T-helper 2 cell (primary cell): ENCODE measurements around the gene ZMYM4.
"Not testable (repeated sequence)": the region's sequence is repeated elsewhere in the genome, so short reads cannot be mapped to it uniquely, and the experiment has no call there.

ENCODE experiments used
- DNase-seq, 5 experiments: peaks; one replicate each; pipeline versions ENCODE4 v3.0.0 to v3.0.0-alpha.2; 2012 to 2022

ZMYM4 gene

DNA sequence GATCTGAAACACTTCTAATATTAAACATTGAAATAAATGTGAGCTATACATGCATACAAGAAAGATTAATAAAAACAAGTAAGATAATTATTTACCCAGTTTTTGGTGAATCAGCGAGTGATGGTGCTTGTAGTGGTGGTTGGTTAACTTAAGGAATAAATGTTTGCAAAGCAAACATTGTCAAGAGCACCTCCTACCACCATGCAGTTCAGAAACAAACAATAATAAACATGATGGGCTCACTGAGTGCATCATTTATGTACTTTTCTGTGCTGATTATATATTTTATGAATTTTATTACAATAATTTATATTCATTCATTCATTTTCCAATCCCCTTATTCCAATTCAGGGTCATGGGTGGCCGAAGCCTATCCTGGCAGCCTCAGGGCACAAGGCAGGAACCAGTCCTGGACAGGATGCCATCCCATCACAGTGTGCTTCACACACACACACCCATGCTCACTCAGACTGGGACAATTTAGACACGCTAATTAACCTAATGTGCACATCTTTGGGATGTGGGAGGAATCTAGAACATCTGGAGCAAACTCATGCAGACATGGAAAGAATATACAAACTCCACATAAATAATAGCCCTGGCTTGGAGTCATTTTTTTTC, 57.8 kb downstream of the ZMYM4 start:
- no peak for DNase-seq

DNA sequence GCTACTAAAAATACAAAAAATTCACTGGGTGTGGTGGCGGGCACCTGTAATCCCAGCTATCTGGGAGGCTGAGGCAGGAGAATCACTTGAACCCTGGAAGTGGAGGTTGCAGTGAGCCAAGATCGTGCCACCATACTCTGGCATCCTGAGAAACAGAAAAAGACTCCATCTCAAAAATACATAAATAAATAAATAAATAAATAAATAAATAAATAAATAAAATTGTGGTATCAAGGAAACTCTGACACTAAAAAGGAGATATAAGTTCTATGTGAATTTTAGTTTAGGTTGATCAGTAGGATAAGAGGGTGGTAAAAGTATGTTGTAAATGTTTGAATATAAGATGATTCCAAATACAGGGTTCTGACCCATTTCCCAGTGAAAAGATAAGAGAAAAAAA, 63.1 kb downstream of the ZMYM4 start:
- DNase-seq: not testable (repeated sequence)

DNA sequence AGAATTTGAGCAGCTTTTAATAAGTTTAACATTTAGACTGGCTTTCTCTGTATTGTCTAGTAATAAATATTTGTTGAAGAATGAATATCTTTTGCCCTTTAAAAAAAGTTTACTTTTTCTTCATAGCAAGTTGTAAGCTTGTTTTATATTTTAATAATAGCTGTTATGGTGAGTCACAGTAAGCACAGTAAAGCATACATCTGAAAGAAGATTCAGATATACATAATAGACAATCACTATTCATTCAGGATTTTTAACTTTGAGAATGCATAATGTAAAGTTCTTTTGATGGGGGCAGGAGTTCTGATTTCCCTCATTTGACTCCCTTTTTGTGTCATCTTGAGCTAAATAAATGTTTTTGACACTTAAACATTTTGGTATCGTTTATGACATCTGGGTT, 66.0 kb downstream of the ZMYM4 start:
- no peak for DNase-seq

DNA sequence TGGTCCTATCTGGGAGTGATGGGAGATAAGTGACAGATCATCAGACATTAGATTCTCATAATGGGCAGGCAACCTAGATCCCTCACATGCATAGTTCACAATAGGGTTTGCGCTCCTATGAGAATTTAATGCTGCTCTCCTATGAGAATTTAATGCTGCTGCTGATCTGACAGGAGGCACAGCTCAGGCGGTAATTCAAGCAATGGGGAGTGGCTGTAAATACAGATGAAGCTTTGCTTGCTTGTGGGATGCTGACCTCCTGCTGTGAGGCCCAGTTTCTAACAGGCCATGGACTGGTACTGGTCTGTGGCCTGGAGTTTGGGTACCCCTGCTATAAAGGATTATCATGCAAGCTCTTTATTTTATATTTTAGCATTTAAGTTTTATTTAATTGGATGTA, 72.0 kb downstream of the ZMYM4 start:
- DNase-seq: no peak

DNA sequence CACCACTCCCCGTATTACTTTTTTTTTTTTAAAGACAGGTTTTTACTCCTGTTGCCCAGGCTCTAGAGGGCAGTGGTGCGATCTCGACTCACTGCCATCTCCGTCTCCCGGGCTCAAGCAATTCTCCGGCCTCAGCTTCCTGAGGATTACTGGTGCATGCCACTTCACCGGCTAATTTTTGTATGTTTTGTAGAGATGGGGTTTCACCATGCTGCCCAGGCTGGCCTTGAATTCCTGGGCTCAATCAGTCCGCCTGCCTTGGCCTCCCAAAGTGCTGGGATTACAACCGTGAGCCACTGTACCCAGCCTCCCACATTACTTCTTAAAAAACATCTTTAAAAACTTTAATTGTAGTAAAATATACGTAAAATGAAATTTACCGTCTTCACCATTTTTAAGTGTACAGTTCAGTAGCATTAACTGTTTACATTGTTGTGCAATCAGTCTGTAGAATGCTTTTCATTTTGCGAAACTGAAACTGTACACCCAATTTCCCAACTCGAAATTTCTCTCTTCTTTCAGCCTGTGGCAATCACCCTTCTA, 77.0 kb downstream of the ZMYM4 start:
- DNase-seq: no peak

DNA sequence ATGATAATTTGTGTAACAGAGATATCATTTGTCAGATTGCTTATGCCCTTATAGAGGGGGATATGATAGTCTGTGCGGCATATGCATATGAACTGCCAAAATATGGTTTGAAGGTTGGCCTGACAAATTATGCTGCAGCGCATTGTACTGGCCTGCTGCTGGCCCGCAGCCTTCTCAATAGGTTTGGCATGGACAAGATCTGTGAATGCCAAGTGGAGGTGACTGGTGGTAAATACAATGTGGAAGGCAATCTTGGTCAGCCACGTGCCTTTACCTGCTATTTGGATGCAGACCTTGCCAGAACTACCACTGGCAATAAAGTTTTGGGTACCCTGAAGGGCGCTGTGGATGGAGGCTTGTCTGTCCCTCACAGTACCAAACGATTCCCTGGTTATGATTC, 82.4 kb downstream of the ZMYM4 start:
- no peak for DNase-seq

DNA sequence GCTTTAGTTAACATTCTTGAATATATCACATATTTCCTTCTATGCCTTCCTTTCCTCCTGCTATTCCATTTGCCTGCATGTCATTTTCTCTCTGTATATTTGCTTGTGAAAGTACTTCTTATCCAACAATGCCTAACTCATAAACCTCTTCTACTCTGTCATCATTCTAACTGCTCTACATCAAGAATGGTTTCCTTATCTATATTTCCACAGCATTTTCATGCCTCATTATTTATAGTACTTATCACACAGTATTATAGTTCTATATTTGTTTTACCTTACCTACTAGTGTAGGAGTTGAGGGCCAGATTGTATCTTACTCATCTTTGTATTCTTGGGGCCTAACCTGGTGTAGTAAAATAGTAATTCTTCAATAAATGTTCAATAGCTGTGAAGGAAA, 91.5 kb downstream of the ZMYM4 start:
- no peak for DNase-seq

DNA sequence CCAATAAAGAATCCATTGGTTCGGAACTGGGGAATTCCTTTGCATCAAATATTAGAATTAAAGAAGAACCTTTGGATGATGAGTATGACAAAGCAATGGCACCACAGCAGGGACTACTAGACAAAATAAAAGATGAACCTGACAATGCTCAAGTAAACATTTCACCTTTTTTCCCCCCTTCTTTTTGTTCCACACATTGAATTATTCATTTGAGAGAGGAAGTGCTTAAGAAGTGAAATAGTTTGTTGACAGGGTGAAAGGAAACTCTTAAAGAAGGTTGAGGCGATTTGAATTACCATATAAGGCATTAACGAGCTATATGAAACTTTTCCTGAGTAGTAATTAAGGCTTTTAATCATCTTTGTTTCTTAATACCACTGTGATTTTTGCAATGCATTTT, 93.1 kb downstream of the ZMYM4 start:
- no peak for DNase-seq

DNA sequence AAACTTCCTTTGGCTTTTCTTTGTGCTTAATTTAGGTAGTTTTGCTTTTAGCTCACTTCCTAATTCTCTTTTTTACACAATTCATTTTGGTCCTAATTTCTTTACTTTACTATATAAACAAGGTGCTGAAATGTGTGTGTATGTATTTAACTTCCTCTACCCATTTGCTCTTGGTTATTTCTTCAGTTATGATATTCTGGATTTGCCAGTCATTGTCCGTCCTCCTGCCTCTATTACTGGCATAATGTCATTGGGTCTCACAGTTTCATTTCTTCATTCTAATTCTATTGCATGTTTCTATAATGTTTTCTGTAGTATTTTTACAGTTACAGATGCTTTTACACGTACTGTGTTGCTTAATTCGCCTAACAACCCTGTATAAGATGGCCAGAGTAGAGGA, 96.2 kb downstream of the ZMYM4 start:
- no peak for DNase-seq

DNA sequence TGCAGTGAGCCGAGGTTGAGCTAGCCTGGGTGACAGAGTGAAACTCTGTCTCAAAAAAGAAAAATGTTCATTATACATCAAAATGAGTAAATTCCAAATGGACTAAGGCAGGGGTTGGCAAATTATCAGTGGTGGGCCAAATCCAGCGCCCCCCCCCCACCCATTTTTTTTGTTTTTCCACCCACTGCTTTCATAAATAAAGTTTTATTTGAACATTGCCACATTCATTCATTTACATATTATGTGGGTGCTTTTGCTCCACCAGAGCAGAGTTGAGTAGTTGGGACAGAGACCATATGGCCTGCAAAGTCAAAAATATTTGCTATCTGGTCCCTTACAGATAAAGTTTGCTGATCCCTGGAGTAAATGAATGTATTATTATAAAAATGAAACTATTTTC, 99.4 kb downstream of the ZMYM4 start:
- DNase-seq: no peak

DNA sequence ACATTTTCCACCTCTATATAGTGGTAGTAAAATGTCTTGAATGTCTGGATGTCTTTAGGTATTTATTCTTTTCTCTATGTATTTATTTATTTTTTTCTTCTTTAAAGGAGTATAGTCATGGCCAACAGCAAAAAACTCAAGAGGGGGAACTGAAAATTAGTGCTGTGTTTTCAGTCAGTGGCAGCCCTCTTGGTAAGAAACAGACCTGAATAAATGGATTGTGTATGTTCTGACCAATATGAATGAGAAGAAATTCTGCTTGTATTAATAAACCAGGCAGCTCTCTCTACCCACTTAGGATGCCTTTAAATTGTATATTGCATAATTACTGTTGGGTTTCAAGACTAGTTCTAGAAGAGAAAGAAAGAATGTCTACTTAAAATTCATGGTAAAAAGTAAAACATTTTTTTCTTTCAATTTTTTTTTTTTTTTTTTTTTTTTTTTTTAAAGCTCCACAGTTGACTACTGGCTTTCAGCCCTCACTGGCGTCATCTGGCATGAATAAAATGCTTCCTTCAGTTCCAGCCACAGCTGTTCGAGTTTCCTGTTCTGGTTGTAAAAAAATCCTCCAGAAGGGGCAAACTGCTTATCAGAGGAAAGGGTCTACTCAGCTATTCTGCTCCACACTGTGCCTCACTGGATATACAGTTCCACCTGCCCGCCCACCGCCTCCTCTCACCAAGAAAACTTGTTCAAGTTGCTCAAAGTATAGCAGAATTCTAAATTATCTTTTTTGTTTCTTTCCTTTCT, 101.6 kb downstream of the ZMYM4 start:
- DNase-seq: no peak

DNA sequence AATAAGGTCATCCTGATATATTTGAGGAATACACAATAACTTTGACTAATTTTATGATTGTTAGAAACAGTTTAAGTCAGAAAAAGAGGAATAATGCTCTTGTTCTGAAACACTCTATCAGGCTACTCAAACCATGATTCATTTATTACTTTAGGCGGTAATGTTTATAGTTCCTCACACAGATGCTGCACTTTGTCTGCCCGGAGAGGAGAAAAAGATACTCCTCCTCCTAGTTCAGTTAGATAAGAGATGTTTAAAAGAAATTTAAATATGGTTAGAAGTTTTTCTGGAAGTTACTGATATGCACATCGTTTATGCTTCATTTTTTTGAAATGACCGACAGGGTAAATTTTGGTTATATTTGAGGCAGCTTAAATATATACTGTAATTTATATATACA, 103.0 kb downstream of the ZMYM4 start:
- no peak for DNase-seq

DNA sequence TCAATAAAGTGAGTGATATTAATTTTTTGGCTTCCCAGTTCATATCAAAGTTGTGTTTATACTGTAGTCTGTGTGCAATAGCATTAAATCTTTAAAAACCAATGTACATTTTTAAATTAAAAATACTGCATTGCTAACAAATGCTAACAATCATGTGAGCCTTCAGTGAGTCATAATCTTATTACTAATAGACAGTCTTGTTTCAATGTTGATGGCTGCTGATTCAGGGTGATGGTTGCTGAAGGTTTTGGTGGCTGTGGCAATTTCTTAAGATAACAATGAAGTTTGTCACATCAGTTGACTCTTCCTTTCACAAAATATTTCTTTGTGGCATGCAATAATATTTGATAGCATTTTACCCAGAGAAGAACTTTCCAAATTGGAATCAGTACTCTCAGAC, 109.0 kb downstream of the ZMYM4 start:
- no peak for DNase-seq

DNA sequence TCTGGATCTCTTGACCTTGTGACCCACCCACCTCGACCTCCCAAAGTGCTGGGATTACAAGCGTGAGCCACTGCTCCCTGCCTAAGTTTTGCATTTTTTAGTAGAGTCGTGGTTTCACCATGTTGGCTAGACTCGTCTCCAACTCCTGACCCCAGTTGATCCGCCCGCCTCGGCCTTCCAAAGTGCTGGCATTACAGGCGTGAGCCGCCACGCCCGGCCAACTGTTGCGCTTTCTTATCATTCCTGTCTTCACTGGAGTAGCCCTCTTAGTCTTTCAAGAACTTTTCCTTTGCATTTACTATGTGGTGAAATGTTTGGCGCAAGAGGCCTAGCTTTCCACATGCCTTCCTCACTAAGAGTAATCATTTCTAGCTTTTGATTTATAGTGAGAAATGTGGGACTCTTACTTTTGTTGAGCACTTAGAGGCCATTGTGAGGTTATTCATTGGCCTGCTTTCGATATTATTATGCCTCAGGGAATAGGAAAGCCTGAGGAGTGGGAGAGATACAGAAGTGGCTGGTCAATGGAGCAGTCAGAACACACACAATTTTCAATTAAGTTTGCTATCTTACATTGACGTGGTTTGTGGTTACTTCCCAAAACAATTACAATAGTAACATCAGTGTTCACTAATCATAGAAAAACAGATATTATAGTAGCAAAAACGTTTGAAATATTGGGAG, 111.0 kb downstream of the ZMYM4 start:
- DNase-seq: no peak

DNA sequence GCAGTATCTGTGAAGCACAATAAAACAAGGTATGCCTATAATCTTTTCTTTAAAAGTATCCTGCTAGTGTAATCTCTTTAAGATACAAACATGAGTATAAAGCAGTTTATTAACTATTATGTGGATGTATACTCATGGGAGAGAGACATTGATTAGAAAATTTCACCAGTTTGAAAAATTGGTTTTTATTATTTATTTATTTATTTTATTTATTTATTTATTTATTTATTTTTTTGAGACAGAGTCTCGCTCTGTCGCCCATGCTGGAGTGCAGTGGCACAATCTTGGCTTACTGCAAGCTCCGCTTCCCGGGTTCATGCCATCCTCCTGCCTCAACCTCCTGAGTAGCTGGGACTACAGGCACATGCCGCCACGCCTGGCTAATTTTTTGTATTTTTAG, 111.6 kb downstream of the ZMYM4 start:
- not testable (repeated sequence) for DNase-seq

DNA sequence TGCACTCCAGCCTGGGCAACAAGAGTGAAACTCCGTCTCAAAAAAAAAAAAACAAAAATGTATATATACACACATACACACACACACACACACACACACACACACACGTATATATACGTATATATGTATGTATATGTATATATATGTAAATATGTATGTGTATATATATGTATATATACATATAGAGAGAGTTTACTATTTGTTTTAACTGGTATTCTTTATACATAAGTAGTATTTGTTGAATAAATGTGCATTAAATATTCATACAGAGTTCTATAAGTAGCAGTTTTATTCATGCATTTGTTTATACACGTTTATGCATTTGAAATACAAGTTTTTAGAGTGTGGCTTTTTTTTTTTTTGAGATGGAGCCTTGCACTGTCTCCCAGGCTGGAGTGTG, 113.6 kb downstream of the ZMYM4 start:
- no peak for DNase-seq

DNA sequence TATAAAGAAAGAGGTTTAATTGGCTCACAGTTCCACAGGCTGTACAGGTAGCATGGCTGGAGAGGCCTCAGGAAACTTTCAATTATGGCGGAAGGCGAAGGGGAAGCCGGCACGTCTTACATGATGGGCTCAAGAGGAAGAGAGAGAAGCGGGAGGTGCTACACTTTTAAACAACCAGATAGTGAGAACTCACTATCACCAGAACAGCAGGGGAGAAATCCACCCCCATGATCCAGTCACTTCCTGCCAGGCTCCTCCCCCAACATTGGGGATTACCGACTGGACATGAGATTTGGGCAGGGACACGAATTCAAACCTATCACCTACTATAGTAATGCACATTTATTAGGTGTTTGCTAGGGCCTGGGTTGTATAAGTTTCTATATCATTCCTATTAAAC, 117.8 kb downstream of the ZMYM4 start:
- no peak for DNase-seq

DNA sequence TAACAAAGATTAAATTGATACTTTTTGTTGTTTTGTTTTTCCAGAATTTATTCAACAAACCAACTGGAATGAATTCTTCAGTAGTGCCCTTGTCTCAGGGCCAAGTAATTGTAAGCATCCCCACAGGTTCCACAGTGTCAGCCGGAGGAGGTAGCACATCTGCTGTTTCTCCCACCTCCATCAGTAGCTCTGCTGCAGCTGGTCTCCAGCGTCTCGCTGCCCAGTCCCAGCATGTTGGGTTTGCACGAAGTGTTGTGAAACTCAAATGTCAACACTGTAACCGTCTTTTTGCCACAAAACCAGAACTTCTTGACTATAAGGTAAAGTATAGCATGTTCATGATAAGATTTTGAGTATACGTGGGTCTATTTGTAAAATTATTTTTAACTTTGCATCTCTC, 118.5 kb downstream of the ZMYM4 start:
- no peak for DNase-seq

DNA sequence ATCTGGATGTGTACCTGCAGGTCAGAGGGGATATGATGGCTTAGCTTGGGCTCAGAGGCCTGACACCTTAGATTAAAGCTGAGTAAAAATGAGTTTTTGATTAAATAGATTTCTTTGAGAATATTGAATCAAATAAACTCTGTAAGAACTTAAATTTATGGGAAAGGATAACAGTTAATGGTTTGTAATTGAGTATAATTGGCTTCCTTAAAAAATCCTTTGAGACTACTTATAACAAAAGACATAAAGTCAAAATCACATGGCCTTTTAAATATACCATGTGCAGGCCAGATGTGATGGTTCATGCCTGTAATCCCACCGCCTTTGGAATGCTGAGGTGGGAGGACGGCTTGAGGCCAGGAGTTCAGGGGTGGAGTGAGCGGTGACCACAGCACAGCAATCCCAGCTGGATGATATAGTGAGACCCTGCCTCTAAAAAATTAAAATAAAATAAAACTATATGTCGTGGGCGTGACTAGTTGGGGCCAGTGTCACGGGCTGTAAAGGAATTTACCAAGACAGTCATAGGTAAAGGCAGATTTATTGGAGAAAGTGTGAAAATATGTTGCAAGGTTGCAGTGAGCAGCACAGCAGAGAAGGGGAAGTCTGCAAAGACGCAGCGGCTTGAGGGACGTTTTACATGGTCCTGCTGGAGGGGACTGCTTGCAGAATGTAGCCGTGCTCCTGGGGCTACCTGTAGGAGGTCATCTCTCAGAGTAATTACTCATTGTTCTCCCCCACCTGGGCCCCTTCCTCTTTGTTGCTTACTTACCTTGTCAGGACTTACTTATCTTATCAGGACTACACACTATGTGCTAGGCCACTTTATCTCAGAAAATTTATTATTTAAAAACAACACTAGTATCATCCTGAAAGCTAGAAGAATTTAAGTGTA, 122.3 kb downstream of the ZMYM4 start:
- no peak for DNase-seq

DNA sequence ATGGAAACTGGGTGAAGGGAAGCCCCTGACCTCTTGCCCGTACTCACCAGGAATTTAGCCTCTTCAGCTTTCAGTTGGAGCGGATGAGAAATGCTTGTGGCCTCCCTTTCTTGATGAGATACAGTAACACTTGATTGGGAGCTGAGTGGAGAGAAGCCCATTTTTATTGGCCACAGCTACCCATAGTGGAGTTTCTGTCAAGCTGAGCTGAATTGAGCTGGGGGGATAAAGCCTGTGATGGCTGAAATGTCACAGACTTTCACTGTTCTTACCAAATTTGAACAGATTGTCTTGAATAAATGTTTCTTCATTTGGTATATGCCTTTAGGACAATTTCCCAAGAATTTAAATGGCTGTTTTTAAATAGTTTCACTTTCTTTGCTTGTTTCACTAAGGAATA, 125.9 kb downstream of the ZMYM4 start:
- no peak for DNase-seq

DNA sequence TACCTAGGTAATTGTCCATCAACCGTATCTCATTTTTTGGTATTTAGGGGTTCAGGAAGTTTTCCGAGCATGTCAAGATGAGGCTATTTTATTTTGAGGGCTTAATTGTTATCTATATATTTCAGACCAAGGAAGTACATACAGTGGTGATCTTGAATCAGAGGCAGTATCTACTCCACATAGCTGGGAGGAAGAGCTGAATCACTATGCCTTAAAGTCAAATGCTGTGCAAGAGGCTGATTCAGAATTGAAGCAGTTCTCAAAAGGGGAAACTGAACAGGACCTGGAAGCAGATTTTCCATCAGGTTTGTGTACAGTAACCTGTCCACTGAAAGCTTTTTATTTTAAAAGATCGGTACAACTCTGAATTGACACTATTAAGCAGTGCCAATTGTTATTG, 130.2 kb downstream of the ZMYM4 start:
- DNase-seq: no peak

DNA sequence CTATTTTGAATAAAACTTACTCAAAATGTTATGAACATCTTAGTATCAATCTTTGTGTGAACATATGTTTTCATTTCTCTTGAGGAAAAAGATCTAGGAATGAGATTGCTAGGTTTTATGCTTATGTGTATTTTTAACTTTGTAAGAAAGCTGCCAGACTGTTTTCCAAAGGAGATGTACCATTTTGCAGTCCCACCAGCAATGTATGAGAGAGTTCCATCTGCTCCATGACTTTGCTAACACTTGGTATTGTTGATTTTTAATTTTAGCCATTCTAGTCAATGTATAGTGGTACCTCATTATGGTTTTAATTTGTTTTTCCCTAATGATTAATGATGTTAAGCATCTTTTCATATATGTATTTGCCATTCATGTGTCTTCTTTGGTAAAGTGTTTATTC, 132.5 kb downstream of the ZMYM4 start:
- DNase-seq: no peak

DNA sequence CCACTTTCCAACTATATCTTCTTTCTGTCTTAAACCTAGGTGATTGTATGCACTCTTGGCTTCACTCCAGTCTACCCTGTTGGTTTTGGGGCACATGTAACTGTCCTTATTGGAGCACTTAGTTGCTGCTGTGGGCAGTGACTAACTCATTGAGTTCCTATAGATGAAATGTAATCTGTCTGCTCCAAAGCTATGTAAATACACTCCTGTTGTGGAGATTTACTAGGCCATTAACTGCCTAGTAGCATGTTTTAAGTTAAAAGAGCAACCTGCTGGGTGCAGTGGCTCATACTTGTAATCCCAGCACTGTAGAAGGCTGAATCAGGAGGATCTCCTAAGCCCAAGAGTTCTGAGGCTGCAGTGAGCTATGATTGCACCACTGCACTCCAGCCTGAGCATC, 137.6 kb downstream of the ZMYM4 start:
- no peak for DNase-seq
